HG02973 (cell line): Measurements from ENCODE around the gene C19orf25.
"Not testable (repeated sequence)": the region's sequence is repeated elsewhere in the genome, so short reads cannot be mapped to it uniquely, and the experiment has no call there.

ENCODE experiments used
- ATAC-seq: cut with Tn5 transposase; IDR thresholded peaks from one replicate; pipeline ENCODE4 v1.9.1; 2021; ENCODE audit warnings: moderate library complexity; ENCODE audit not compliant: unreplicated experiment

The C19orf25 gene

DNA sequence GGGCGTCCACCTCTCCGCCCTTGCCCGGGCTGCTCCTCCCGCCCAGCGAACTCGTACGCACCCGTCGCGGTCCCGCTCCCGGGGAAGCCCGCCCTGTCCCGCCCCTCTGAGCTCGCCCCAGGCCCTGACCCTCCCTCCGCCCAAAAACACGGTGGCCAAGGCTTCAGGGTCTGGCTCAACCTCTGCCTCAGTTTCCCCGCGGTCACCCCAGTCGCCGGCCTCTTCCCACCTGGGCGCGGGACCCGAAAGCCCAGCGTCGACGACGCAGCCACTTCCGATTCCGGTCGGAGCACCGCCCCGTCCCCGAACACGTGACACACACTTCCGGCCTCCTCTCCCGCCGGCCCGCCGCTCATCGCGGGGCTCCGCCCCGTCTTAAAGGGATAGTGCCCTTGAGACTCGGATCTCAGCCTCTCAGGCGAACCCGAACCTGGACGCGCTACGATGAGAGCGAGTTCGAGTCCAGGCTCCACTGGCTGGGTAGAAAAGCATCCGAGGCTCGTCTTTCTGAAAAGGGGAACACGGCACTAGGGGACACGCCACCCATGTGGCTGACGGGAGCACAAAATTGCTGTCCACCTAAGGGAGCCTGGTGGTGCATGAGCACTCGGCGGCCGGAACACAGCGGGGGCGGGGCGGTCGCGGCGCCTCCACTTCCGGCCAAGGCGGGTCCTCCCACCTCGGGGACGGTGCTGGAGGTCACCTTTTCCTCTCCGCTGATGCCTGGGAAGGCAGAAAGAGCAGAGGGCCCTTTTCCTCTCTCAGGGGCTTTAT is at the start of gene C19orf25:
Gene C19orf25, minus strand, starts transcription at position 282 of the 774 bp plus-strand sequence. CDS start 312 bp downstream, outside the sequence.
- ATAC-seq = peak; percentile 70

DNA sequence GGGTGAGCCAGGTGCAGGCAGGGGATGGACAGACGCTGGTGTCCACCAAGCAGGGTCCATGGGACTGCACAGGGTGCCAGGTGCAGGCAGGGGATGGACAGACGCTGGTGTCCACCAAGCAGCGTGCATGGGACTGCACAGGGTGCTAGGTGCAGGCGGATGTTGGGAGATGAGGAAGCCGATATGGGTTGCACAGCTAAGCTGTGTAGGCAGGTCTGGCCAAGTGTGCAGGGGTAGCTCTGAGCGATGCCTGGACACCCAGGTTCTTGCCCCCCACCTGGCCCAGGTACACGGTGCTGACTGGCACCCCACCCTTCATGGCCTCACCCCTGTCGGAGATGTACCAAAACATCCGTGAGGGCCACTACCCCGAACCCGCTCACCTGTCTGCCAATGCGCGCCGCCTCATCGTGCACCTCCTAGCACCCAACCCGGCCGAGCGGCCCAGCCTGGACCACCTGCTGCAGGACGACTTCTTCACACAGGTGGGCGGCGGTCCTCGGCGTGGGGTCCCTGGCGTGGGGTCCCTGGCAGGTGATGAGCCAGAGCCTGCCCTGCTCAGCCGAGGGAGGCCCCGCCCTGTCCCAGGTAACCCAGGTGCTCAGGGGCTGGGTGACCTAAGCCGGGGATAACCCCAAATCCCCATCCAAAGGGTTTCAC is 48.8 kb upstream of the C19orf25 start:
- ATAC-seq = no peak

DNA sequence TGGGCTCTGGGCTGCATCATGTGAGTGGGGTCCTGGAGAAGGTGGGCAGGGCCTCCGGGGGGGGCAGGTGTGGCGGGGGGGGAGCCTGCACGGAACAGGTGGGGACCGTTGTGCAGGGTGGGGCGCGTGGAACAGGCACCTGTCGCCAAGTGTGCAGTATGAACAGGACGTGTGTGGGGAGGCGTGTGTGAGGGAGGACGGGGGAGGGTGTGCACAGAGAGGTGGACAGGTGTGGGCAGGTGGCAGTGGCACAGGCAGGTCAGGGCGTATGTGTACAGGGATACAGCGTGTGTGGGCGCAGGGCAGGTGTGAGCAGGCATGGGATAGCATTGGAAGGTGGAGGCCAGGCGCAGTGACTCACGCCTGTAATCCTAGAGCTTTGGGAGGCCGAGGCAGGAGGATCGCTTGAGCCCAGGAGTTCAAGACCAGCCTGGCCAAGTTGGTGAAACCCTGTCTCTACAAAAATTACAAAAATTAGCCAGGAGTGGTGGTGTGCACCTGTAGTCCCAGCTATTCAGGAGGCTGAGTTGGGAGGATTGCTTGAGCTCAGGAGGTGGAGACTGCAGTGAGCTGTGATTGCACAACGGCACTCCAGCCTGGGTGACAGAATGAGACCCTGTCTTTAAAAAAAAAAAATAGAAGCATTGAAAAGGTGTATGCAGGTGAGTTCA is 48.1 kb upstream of the C19orf25 start:
- ATAC-seq = no peak

DNA sequence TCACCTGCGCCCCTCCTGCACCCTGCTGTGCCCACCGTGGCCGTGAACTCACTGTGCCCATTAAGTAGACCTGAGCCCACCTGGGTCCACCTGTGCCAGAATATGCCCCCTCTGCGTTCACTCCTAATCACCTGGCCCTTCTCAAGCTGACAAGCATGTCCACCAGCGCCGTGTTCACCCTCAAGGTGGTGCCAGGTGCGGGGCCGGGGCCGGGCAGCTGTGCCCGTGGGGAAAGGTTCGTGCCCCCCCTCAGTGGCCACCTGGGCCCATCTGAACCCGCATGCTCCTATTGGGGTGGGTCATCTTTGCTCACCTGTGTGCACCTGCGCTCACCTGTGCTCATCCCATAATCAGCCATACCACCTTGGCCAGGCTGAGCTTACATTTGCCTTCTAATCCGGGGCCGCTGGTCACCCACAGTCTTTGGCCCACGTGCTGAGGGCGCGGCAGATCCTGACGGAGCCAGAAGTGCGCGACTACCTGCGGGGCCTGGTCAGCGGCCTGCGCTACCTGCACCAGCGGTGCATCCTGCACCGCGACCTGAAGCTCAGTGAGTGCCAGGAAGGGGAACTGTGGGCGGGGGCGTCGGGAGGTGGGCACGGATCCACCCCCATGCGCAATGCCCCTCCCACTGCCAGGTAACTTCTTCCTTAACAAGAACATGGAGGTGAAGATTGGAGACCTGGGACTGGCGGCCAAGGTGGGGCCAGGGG is 47.2 kb upstream of the C19orf25 start:
- no peak for ATAC-seq

DNA sequence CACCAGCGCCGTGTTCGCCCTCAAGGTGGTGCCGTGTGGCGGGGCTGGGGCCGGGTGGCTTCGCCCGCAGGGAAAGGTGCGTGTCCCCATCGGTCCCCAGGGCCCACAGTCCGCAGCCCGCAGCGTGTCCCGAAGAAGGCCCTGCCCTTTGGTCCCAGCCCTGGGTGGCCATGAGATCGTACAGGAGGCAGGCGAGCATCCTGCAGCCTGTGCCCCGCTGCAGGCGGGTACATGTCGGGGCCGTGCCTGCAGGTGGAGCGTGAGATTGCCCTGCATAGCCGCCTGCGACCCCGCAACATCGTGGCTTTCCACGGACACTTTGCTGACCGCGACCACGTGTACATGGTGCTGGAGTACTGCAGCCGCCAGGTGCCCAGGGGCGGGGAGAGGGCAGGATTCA is 46.3 kb upstream of the C19orf25 start:
- ATAC-seq = no peak

DNA sequence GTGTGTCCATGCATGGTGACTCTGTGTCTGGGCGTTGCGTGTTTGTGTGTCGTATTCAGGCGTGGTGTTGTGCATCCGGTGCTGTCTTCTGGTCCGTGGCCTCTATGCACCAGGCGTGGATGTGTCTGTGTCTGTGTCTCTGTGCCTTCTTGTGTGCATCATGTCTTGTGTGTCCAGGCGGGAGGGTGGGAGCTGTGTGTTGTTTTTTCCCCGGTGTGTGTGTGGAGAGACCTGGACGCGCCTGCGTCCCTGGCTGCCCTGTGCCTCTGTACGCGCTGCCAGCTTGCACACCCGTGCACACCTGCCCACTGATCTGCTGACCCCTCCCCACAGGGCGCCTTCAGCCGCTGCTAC is 45.9 kb upstream of the C19orf25 start:
- no peak for ATAC-seq

DNA sequence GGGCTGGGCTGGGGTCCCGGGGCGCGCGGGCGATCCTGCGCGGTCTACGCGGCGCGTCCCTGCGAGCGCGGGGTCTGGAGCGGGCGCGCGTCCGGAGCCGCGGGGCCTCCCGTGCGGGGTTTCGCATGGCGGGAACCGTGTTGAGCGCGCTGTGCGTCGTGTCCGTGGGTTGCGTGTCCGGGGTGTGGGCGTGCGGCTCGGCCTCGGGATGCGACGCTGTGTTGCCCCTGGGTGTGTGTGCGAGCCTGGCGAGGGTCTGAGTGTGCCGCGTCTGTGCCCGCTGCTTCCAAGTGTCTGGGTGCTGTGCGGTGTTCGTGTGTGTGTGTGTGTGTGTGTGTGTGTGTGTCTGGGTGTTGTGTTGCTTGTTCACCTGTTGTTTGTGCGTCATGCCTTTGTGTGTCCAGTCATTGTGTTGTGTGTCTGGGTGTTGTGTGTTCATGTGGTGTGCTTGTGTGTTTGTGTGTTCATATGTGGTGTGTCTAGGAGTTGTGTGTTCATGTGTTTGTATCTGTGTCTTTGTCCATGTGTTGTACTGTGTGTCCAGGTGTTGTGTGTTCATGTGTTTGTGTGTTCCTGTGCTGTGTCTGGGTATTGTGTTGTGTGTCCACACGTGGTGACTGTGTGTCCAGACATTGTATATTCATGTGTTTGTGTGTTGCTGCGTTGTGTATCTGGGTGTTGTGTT is 45.4 kb upstream of the C19orf25 start:
- ATAC-seq = no peak

DNA sequence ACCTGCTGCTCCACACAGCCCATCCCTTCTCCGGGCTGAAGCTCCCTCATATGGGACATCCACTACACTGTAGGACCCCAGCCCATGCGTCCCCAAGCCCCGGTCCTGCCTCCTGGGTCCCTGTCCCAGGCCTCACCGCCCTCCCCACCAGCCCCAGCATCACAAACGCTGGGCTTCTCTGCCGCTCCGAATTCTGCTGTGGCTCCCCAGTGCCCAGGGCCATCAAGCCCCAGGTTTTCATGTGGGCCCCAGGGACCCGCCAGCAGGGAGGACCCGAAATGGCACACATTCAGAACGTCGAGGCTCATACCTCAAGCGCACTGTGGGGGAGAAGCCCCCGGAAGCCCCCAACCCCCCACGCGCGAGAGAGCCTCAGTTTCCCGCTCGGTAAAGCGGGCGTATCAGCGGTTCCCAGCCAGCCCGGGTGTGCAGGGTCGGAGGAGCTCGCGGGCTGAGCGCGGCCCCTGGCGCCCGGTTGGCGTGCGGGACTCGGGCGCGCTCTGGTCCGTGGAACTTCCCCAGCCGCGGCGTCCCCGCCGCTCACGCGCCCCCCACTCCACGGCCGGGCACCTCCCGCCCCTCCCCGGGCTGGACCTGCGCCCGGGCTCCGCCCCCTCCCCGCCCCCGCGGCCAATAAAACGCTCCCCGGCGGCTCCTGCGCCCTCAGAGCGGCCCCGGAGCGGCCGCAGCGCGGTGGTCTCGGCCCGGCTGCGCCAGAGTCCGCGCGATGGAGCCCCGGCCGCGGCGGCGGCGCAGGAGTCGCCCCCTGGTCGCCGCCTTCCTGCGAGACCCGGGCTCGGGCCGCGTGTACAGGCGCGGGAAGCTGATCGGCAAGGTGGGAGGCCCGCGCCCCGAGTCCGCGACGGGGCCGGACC is 44.6 kb upstream of the C19orf25 start, which contains the start of gene PLK5:
Gene PLK5, plus strand, starts transcription at position 666 of the 875 bp plus-strand sequence. CDS start 2,920 bp downstream, outside the sequence.
- ATAC-seq = no peak

DNA sequence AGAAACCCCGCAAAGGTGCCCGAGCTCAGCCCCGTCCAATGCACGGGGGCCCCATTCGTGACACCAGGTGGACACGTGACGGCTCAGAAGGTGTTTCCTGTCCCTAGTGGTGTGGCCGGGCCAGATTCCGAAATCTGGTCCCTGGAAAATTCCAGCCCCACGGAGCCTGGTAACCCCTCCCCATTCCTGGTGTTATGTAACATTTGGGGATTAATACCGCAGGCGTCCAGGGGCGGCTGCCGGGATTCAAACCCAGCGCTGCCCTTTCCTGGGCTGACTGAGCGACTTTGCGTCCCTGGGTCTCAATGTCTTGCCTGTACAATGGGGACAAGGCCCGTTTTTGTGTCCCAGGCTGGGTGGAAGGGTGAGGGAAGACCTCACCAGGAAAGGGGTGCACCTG is 43.8 kb upstream of the C19orf25 start:
- no peak for ATAC-seq

DNA sequence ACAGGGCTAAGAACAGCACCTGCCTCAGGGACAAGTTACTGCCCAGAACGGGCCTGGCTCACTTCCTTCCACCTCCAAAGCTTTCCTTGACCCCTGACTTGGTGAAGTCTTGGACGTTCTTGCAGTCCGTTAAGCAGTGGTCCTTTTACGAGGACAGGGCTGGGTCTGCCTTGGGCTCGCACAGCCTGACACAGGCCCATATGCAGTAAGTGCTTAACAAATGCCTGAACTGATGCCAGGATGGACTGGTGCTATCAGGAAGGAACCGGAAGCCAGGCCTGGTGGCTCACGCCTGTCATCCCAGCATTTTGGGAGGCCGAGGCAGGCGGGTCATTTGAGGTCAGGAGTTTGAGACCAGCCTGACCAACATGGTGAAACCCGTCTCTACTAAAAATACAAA is 43.0 kb upstream of the C19orf25 start:
- ATAC-seq = no peak

DNA sequence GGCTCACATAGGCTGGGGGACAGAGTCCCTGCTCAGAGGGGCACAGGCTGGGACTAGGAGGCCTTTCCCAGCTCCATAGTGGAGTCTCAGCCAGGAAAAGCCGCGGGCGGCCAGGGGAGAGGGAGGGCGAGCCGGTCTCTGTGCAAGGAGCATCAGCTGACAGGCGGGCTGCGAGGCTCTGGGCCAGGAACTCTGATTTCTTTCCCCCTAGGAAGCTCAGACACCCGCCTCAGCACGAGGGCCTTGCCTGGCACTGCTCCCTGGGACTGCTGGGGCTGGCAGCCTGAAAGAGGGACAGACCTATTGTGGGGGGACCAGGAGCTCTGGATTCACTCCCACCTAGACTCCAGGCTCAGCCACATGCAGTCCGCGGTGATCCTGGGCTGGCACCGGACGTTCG is 42.6 kb upstream of the C19orf25 start:
- no peak for ATAC-seq

DNA sequence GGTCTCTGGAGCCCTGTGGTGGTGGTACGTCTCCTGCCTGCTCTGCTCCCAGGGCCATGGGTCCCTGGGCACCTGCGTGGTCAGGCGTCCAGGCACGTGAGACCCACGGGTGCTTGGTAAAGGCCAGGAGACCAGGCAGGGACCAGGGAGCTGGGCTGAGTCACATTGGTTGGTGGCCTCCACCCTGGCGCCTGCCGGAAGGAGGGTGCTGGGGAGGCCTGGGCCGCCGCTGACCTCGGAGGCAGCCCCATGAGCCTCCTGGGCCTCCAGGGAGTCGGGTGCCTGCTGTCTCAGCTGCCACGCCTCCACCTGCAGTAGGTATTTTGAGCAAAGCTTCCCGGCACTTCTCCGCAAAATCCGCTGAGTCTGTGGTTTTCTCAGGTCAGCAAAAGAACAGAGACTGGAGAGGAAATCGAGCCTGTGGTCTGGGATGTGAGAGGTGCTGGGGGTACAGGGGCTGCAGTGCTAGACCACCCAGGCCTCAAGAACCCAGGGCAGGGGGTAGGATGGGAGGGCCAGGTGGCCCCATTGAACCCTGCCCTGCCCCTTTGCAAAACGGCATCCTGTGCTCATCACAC is 41.3 kb upstream of the C19orf25 start:
- ATAC-seq = no peak

DNA sequence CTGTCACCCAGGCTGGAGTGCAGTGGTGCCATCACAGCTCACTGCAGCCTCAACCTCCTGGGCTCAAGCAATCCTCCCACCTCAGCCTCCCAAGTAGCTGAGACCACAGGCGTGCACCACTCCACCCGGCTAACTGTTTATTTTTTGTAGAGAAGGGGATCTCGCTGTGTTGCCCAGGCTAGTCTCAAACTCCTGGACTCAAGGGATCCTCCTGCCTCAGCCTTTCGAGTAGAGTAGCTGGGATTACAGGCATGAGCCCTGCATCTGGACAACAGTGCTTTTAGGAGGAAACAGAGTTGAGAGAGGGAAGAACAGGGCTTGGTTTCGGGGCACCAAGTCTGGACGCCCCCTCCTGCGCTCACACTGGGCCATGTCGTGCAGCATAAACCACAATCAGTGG is 40.8 kb upstream of the C19orf25 start:
- ATAC-seq = not testable (repeated sequence)

DNA sequence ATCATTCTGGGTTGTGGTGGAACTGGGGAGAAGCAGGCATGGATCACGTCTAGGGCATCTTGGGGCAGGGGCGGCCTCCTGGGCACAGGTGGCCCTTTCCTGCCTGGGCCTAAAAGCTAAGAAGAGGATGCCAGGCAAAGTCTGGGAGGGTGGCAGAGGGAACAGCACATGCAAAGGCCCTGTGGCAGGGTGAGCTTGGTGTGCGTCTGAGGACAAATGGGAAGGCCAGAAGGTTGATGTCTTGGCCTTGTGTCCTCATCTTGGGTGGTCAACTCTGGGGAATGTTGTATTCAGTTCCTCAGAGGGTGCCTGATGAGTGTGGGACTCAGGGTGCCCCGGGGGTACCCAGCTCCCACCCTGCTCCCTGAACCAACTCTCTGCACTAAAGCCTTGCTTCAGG is 39.5 kb upstream of the C19orf25 start:
- no peak for ATAC-seq

DNA sequence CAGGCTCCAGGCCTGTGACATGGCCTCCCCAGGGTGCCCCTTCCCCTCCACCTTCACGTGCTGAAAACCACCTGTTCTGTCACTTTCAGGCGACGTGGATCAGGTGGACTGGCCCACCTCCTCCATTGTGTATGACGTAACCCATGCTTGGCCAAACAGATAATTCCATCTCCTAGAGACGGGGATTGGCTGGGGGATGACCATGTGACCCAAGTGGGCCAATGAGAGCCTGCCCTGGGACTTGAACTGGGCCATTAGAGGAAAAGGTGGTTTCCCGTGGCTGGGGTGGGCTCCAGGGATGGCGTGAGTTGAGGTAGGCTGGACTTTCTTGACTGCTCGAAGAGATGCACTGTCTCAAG is 37.4 kb upstream of the C19orf25 start:
- no peak for ATAC-seq

DNA sequence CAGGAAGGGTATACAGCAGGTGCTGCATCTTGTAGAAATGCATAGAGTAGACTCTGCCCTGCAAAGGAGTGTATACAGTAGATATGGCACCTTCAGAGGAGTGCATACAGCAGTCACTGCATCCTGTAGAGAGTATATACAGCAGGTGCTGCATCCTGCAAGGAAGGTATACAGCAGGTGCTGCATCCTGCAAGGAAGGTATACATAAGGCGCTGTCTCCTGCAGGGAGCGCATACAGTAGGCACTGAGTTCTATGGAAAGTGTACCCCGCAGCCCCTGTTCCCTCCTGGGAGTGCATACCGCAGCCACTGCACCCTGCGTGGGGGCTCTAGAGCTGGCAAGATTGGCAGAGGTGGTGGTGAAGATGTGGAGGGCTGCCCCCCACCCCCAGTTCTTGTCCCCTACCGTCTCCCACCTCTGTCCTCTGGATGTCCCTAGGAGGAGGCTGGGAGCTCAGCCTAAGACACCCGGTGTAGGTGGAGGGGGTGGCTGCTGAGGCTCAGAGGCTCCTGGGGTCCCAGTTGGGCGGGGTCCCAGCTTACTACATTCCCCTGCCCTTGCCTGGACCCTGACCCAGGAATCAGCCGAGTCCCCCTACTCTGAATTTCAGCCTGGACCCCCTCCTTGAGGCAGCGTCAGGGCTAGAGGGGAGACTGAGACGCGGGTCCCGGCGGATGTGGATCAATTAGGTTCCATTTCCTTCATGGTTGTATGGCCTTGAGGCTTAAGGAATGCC is 36.1 kb upstream of the C19orf25 start:
- ATAC-seq = no peak

DNA sequence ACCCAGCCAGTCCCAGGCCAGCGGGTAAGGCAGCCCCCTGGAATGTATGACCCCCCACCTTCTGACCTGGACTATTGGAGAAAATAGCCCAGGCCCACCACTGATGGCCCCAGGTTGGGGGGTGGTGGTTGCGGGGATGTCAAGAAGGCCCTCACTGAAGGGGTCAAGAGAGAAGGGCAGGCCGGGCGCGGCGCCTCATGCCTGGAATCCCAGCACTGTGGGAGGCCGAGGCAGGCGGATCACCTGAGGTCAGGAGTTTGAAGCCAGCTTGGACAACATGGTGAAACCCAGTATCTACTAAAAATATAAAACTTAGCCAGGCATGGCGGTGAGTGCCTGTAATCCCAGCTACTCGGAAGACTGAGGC is 35.3 kb upstream of the C19orf25 start:
- no peak for ATAC-seq

DNA sequence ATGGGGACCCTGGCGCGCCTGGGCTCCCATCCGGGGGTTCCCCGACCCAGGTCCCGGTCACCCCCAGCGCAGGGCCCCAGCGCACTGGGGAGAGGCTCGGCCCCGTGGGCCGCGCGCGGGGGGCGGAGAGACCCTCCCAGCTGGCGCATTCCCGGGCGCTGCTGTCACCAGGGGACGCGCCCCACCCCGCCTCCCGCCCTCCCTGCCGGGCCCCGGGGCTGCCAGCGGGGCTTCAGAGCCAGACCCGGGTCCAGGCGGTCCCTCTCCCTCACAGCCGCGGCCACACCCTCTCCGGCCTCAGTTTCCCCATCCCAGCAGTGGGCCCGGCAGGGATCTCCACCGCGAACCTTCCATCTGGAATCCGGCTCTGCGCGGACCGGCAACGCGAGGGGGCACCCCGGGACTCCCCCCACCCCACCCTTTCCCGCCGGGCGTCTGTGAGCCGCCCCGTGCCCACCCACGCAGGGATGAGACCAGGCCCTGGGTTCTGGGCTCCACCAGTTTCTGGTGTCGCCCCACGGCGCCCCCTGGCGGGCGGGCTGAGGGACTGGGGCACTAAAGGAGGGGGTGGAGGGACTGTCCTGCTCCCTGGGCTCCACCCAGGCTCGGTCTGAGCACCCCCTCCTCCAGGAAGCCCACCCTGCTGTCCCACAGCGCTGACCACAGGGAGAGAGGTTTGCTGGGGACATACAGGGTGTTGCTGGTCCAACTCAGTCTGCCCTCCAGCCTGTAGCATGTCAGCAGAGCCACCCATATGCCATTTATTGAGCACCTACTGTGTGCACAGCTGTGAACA is 34.7 kb upstream of the C19orf25 start:
- no peak for ATAC-seq
